Heart left ventricle (tissue), 13 donors: ENCODE measurements around the gene NAT10.

ENCODE experiments used
- CTCF ChIP-seq, 12 donors: fragments of 200-600 bp; sonication (generic) in 4 of 12; IDR thresholded peaks; one replicate each; pipeline versions ENCODE4 v1.5.0 to v1.8.0; 2018 to 2022; ENCODE audit warnings: antibody characterized with exemption in 12 of 12, mild to moderate bottlenecking in 5 of 12
- POLR2A ChIP-seq, 2 donors: fragments of 450-650 bp; IDR thresholded peaks; one replicate each; pipeline ENCODE4 v1.6.1; 2017; ENCODE audit warnings: antibody characterized with exemption in 2 of 2, mild to moderate bottlenecking in 2 of 2, moderate library complexity in 2 of 2
- donor health status: ischemic (EF 13 %, LVEDD 7.1; RV severe dilation, severe dysfunction).
- donor health status: DM: no; HTN: yes; CAD: no.
- donor health status: DM: no; HTN: no; CAD: no.
- donor health status: ischemic (EF 25% LVEDD 6.9; RV normal size, moderate dysfunction).
- donor health status: ischemic (EF 25% LVEDD 5.7; RV mildly dilated, moderate dysfunction).
- donor health status: ischemic (EF 35%, LVEDD 5.7; RV mildly dilated, moderate dysfunction).
- donor health status: nonischemic (EF 11% LVEDD 7.7; RV severe dilation, severe dysfunction).
- donor health status: DM: yes; HTN: yes; CAD: no.
- donor health status: PGD.
- donor health status: ischemic (EF 29% LVEDD 5.4; RV normal size, mild dysfunction).
- donor health status: nonischemic (EF 23%, LVEDD 6.1; RV moderate dilation, normal function).

- TF ChIP-seq CTCF (IDR thresholded peaks at IDR 0.05) (no peak), POLR2A (IDR thresholded peaks at IDR 0.05) (no peak)
Measured at GRCh38 chr11:34105957-34106504, 602 bp downstream of the NAT10 start.
